ENCODE measurements around the gene PKNOX2.

PKNOX2 gene

GRCh38 chr11:125239585-125240560 is 75.3 kb downstream of the PKNOX2 start:
- DNase-seq (ENCODE audit: low read depth), result no peak
- TF ChIP-seq CTCF (IDR thresholded peaks at IDR 0.05; ENCODE audit: control insufficient read depth, extremely low read depth, insufficient read depth), result no peak
- H3K4me3 ChIP-seq (ENCODE audit: low read depth, low read length), result no peak overlapping the region

DNA sequence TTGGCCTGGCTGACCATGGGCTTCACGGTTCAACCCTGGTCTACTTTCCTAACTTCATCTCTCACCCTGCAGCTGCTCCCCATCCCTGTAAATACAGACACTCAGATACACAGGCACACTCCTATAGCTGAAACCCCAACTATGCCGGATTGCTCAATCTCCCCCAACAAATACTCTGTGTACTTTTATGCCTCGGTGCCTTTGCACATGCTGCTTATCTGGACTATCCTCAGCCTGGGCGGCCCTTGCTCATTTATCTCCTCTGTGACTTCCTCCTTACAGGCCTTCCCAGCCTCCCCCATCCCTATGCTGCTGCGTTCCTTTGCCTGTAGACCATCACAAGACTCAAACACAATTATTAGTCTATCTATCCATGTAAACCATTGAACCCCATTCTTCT is 76.6 kb downstream of the PKNOX2 start:
- DNase-seq (ENCODE audit: low read depth), result no peak
- no peak for TF ChIP-seq CTCF (IDR thresholded peaks at IDR 0.05; ENCODE audit: control insufficient read depth, extremely low read depth, insufficient read depth)
- no peak overlapping the region for H3K4me3 ChIP-seq (ENCODE audit: low read depth, low read length)

DNA sequence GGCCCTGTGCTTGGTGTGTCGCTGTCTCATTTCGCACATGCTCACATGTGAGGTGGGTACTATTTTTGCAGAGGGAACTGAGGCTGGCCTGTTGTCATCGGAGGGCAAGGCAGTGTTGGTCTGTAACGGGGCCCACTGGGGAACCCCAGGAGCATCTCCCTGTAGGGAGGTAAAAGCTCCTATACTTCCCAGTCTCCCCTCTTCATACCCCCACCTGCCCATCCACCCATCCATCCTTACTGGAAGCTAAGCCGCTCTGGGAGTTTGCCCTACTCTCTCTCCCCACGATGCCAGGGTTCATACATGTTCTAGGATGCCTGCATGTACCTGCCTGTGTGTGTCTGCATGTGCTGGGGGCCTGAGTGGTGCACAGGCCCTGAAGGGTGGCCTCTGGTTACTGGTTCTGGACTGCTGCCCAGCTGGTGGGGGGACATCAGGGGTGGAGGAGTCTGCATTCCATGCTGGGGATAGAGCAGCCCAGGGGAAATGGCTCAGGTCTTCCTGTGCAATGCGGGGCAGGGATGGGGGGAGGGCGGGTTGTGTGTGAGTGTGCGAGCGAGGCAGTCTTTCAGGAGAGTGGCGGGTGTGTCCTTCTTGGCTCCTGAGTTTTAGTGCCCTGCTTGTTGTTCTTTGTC is 77.7 kb downstream of the PKNOX2 start:
- DNase-seq (ENCODE audit: low read depth), result no peak
- H3K4me3 ChIP-seq (ENCODE audit: low read depth, low read length), result no peak overlapping the region
- TF ChIP-seq CTCF (IDR thresholded peaks at IDR 0.05; ENCODE audit: control insufficient read depth, extremely low read depth, insufficient read depth), result no peak

GRCh38 chr11:125244166-125244565 is 79.6 kb downstream of the PKNOX2 start:
- DNase-seq (ENCODE audit: low read depth), result no peak
- no peak for TF ChIP-seq CTCF (IDR thresholded peaks at IDR 0.05; ENCODE audit: control insufficient read depth, extremely low read depth, insufficient read depth)
- H3K4me3 ChIP-seq (ENCODE audit: low read depth, low read length), result no peak overlapping the region

DNA sequence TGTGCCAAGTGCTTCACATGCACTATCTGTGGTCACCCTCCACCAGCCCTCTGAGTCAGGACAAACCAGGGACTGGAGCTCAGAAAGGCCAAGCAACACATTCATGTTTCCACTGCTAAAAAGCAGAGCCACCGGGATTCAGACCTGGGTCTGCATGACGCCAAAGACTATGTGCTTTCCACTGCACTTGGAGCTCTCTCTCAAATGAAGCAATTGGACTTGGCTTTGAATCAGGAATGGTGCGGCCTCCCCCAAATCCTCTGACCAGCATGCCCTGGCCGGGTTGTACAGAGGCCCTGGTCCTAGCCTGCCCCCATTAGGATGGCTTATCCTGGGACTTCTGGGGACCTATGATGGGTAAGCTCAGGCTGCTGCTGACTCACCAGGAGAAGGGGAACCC is 80.7 kb downstream of the PKNOX2 start:
- H3K4me3 ChIP-seq (ENCODE audit: low read depth, low read length), result no peak overlapping the region
- DNase-seq (ENCODE audit: low read depth), result no peak
- no peak for TF ChIP-seq CTCF (IDR thresholded peaks at IDR 0.05; ENCODE audit: control insufficient read depth, extremely low read depth, insufficient read depth)

DNA sequence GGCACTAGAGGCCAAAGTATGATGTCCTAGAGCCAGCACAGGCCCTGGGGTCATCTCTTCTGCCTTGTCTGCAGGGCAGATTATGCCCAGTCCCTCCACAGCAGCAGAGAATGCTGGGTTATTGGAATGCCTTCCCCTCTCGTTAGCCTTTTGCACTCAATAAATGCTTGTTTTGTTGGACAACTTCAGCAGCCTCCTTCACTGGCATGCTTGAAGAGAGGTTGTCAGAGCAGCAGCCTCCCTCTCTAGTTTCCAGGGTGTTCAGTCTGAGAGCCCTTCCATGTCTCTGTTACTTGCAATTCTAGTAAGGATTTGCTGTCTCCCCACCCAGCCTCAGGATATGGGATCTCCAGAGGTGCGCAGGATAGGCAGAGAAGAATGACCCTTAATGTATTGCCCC is 82.9 kb downstream of the PKNOX2 start:
- TF ChIP-seq CTCF (IDR thresholded peaks at IDR 0.05; ENCODE audit: control insufficient read depth, extremely low read depth, insufficient read depth), result no peak
- no peak for DNase-seq (ENCODE audit: low read depth)
- no peak overlapping the region for H3K4me3 ChIP-seq (ENCODE audit: low read depth, low read length)
